Iris pigment epithelial cell (primary cell): ENCODE measurements around the gene ADCY10.
A peak's percentile ranks its signal among the peaks of the same experiment; 100 is the strongest.
"Not testable (repeated sequence)": the region's sequence is repeated elsewhere in the genome, so short reads cannot be mapped to it uniquely, and the experiment has no call there.

Source experiments
- DNase-seq: peaks from one replicate; pipeline ENCODE4 v3.0.0-alpha.2; 2011; ENCODE audit warnings: low read depth

Gene ADCY10

GRCh38 chr1:167913895-167914496, at the start of gene ADCY10:
Gene ADCY10, minus strand, starts transcription at chr1:167914134. Its CDS starts 8,994 bp downstream, at chr1:167905140.
- DNase-seq: no peak

- peak; percentile 45 for DNase-seq
These were observed 43.8 kb upstream of the ADCY10 start for GRCh38 chr1:167957710-167958109.

- no peak for DNase-seq
These were observed 42.0 kb upstream of the ADCY10 start for GRCh38 chr1:167955915-167956314.

GRCh38 chr1:167950569-167950968, 36.6 kb upstream of the ADCY10 start:
- no peak for DNase-seq

GRCh38 chr1:167949785-167950184, 35.9 kb upstream of the ADCY10 start:
- no peak for DNase-seq

- DNase-seq: no peak
These were observed 33.8 kb upstream of the ADCY10 start for GRCh38 chr1:167947733-167948132.

GRCh38 chr1:167943541-167943940, 29.6 kb upstream of the ADCY10 start:
- peak; percentile 21 for DNase-seq

- DNase-seq: no peak
These were observed 26.3 kb upstream of the ADCY10 start for GRCh38 chr1:167940264-167940663.

- DNase-seq: no peak
These were observed 24.2 kb upstream of the ADCY10 start for GRCh38 chr1:167938080-167938636.

GRCh38 chr1:167937709-167938010, 23.7 kb upstream of the ADCY10 start:
- DNase-seq: no peak

GRCh38 chr1:167936930-167937708, 23.2 kb upstream of the ADCY10 start, which contains the start of gene MPC2:
Gene MPC2, minus strand, starts transcription at chr1:167937072. Its CDS starts 1,231 bp downstream, at chr1:167935841.
- DNase-seq: peak; percentile 90

GRCh38 chr1:167936068-167936929, 22.4 kb upstream of the ADCY10 start, which contains the start of gene DCAF6:
Gene DCAF6, plus strand, starts transcription at chr1:167936683. Its CDS starts 229 bp downstream, at chr1:167936912.
- DNase-seq: peak; percentile 99

- peak; percentile 44 for DNase-seq
These were observed 21.5 kb upstream of the ADCY10 start for GRCh38 chr1:167935216-167936067.

- peak; percentile 68 for DNase-seq
These were observed 20.7 kb upstream of the ADCY10 start for GRCh38 chr1:167934426-167935215.

GRCh38 chr1:167933788-167934187, 19.9 kb upstream of the ADCY10 start:
- no peak for DNase-seq

- no peak for DNase-seq
These were observed 15.8 kb upstream of the ADCY10 start for GRCh38 chr1:167929725-167930124.

- not testable (repeated sequence) for DNase-seq
These were observed 15.0 kb upstream of the ADCY10 start for GRCh38 chr1:167928919-167929318.

- DNase-seq: no peak
These were observed 14.5 kb upstream of the ADCY10 start for GRCh38 chr1:167928457-167928852.

GRCh38 chr1:167927046-167927754, 13.3 kb upstream of the ADCY10 start:
- DNase-seq: no peak

GRCh38 chr1:167926486-167926997, 12.6 kb upstream of the ADCY10 start:
- DNase-seq: no peak
